Measurements from ENCODE around the gene WDR33.
A peak's percentile ranks its signal among the peaks of the same experiment; 100 is the strongest.
"Not testable (repeated sequence)": the region's sequence is repeated elsewhere in the genome, so short reads cannot be mapped to it uniquely, and the experiment has no call there.

The WDR33 gene

GRCh38 chr2:127810619-127811396 is at the start of gene WDR33:
Gene WDR33, minus strand, starts transcription at chr2:127811171. Its CDS starts 40,190 bp downstream, at chr2:127770981.
- DNase-seq = peak; percentile 87

- no peak for DNase-seq
Observed at GRCh38 chr2:127860130-127860529, 49.2 kb upstream of the WDR33 start.

GRCh38 chr2:127859712-127860085 is 48.7 kb upstream of the WDR33 start:
- DNase-seq = peak; percentile 55

GRCh38 chr2:127857265-127857808 is 46.4 kb upstream of the WDR33 start:
- DNase-seq = peak; percentile 2

GRCh38 chr2:127853671-127854070 is 42.7 kb upstream of the WDR33 start:
- DNase-seq = no peak

- DNase-seq = no peak
Observed at GRCh38 chr2:127852388-127852787, 41.4 kb upstream of the WDR33 start.

- DNase-seq = no peak
Observed at GRCh38 chr2:127847931-127848330, 37.0 kb upstream of the WDR33 start.

GRCh38 chr2:127844973-127845372 is 34.0 kb upstream of the WDR33 start:
- DNase-seq = no peak

- no peak for DNase-seq
Observed at GRCh38 chr2:127843677-127844076, 32.7 kb upstream of the WDR33 start.

- no peak for DNase-seq
Observed at GRCh38 chr2:127841466-127842178, 30.7 kb upstream of the WDR33 start.

GRCh38 chr2:127840893-127841292 is 29.9 kb upstream of the WDR33 start:
- no peak for DNase-seq

- DNase-seq = no peak
Observed at GRCh38 chr2:127834951-127835350, 24.0 kb upstream of the WDR33 start.

GRCh38 chr2:127829845-127830246 is 18.9 kb upstream of the WDR33 start:
- DNase-seq = peak; percentile 25

GRCh38 chr2:127826708-127827107 is 15.7 kb upstream of the WDR33 start:
- not testable (repeated sequence) for DNase-seq

- DNase-seq = no peak
Observed at GRCh38 chr2:127826047-127826446, 15.1 kb upstream of the WDR33 start.

- DNase-seq = no peak
Observed at GRCh38 chr2:127820080-127820668, 9.2 kb upstream of the WDR33 start.

GRCh38 chr2:127818794-127819425 is 7.9 kb upstream of the WDR33 start:
- no peak for DNase-seq

- no peak for DNase-seq
Observed at GRCh38 chr2:127818241-127818640, 7.3 kb upstream of the WDR33 start.

GRCh38 chr2:127814677-127815076 is 3.7 kb upstream of the WDR33 start:
- no peak for DNase-seq

GRCh38 chr2:127812441-127812840 is 1.5 kb upstream of the WDR33 start:
- not testable (repeated sequence) for DNase-seq

GRCh38 chr2:127811397-127812321 is 688 bp upstream of the WDR33 start:
- DNase-seq = no peak

GRCh38 chr2:127810156-127810618 is 784 bp downstream of the WDR33 start:
- no peak for DNase-seq
